ENCODE results near the gene CFAP65.

DNA sequence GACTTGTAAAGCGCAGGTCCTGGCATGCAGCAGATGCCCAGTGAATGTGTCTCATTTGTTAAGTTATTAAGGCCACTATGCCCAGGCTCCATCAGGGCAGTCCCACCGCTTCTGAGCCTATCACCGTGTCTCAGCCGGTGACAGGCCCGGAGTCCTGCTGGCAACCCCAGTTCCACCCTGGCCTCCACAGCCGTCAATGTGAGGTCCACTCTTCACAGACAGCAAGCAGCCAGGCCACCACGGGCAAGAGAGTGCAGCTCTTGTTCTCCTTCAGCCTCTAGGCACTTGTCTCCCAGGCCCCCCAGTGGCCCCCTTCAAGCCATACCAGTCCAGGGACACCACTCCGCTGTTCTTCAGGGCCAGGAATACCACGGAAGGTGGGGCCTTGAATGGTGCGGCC lies 22.6 kb downstream of the CFAP65 start:
- TF ChIP-seq POU2F2 (IDR thresholded peaks at IDR 0.05; ENCODE audit: low read depth, low read length): no peak
- TF ChIP-seq POLR2AphosphoS5 (IDR thresholded peaks at IDR 0.05; ENCODE audit: low read depth, low read length): no peak
- no peak for TF ChIP-seq TAF1 (IDR thresholded peaks at IDR 0.05; ENCODE audit: low read depth, low read length)
